HG02884 (cell line): ENCODE measurements around the gene PLPP1.
A peak's percentile ranks its signal among the peaks of the same experiment; 100 is the strongest.

Source experiments
- ATAC-seq: cut with Tn5 transposase; IDR thresholded peaks from one replicate; pipeline ENCODE4 v1.9.1; 2021; ENCODE audit warnings: mild to moderate bottlenecking, moderate library complexity; ENCODE audit not compliant: unreplicated experiment

Gene PLPP1

DNA sequence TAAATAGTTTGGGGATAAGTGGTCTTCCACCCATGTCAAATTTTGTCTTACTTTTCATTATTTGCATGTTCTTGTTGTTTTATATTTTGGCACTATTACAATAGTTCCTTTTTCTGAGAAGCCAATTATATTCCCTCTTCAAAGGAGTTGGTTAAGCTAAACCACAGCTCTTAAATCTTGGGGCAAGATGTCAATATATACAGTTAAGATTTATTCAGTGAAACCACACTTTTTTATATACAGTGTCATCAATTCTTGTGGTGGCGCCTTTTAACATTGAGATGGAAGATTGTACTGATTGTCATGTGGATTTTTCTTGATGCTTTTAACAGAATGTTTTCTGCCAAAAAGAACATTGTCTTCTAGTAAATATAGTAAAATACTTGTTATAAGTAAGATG is 122.9 kb downstream of the PLPP1 start:
- no peak for ATAC-seq

DNA sequence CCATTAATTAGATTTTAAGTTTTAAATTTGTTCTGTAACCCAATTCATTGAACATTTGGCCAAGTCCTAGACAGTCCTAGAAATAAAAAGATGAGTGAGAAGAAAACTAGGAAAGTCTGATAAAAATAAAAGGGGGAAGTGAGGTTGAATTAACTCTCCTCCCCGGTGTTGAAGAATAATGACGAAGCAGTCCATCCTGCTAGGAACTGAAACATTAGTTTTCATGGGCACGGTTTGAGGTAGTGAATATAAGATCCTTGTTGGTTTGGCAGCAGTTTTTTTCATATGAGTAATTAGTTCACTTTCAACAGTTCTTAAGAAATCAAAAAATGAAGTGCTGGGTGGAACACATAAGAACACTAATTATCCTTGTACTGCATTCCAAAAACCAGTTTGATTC is 123.9 kb downstream of the PLPP1 start:
- peak; percentile 70 for ATAC-seq

DNA sequence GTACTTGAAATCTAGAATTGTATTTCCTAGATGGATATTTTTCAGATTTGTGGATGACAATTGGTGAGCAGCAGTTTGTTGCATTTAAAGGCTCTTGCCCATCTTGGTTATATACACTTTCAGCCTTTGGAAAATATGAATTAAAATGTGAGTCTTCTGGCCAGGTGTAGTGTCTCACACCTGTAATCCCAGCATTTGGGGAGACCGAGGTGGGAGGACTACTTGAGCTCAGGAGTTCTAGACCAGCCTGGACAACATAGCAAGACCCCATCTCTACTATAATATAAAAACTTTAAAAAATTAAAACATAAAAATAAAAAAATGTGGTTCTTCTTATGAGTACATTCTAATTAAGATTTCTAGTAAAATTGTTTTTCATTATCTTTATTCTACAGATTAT is 125.0 kb downstream of the PLPP1 start:
- no peak for ATAC-seq

DNA sequence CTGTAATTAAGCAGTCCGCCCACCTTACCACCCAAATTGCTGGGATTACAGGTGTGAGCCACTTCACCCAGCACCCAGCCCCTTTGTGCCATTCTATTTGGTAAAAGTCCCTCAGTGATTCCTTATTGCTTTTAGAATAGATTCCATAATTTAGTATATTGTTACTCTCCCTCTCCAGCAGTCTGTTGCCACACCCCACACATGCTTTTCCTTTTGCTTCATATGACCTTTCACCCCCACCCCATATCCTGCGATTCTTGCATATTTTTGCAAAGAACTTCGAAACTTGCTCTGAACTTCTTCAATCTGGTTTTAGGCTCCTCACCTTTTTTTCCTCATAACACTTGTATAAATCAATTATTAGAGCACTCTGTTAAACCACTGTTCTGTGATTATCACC is 126.8 kb downstream of the PLPP1 start:
- ATAC-seq = no peak

DNA sequence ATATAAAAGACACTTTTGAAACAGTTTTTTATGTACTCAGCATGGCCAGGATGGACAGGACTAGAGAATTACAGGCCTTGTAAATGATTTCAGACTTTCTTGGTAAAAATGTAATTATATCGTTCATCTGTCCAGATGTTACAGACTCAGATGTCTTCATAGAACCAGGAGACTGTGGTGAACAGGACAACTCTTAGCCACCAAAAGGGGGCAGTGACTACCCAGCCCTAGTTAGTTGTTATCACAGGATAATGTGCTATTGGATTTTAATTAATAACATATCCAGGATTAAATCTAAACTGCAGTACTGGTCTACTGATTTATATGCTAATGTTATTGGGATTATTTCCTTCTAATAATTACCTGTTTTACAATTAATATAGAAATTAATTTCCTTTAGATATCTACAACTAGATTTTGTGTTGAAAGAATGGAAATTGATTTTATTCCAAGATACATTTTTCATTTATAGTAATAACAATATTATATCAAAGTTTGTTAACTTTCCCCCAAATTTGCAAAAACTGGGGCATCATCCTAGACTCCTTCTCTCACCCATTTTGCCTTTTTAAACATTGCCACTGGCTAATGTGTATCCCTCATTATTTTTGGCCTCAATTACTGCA is 127.6 kb downstream of the PLPP1 start:
- ATAC-seq = no peak

DNA sequence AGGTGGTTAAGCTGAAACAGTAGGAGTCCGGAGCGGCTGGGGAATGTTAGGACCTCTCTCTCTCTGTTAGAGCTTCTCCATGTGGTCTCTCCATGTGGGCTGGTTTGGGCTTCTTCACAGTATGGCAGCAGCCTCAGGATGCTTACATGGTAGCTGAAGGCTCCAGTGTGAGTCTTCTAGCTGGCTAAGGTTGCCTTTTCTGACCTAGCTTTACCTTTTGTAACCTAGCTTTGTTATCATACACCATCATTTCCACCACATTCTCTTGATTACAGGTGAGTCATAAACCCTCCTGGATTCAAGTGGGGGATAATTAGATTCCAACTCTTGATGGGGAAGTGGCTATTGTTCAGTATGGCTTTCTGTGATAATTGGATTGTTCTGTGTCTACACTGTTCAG is 128.5 kb downstream of the PLPP1 start:
- ATAC-seq = no peak

DNA sequence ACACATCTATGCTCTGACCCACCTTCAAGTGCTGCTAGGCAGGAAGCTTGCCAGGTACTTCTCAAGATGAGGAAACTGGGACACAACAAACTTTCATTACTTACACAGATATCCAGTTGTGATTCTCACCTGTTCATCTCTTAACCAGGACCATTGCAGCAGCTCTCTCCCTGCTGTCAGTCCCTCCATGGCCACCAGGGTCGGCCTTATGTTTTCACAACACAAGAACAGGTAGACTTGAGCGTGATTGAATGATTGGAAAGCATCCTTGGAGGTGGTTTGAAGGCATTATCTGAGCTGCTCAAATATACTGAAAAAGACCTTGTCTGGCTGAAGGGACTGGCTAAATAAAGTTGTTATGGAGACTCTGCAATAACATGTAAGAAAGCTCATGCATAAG is 132.6 kb downstream of the PLPP1 start:
- no peak for ATAC-seq

DNA sequence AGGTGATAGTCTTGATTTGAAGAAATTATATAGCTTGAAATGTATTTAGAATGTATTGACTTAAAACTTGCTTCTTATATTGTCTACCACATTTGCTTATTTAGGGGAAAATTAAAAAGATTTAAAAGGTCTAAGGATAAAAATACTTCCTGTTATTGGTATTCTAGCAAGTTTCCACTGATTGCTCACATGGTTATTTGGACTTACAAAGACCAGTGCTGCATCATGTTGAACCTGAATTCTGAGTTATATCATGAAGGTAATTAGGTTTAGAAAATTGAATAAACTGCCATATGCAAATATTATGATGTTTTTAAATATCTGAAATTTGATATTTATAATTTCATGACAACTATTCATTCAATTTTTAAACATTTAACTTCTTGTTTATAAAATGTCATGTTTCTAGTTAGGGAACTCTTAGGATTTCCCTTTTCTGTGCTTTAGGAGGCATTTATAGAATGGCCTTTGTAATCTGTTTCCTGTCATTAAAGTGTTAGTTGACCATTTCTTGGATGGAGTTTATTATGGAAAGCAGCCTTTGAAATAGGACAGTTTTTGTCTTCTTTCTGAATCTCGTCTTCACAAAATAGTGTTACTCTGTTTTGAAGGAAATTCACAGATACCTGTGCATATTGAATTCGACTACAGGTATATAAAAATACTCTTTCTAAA is 141.1 kb downstream of the PLPP1 start:
- no peak for ATAC-seq

DNA sequence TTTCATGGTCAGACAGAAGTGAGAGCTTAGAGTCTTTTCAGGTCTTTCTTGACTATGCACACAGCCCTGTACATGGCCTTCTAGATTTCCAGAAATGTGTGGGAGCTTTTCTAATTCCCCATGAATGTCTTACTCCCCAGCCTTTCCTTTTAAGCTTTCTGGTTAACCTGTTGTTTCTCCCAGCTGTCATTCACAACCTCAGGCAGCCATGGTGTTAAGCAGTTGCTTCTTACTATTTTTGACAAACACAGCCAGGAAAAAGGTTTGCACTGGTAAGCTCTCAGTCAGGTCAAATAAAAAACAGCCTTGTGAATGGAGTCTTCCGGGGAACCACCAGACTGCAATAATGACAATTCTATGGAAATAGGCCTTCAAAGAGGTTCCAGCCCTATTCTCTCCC is 142.1 kb downstream of the PLPP1 start:
- no peak for ATAC-seq

DNA sequence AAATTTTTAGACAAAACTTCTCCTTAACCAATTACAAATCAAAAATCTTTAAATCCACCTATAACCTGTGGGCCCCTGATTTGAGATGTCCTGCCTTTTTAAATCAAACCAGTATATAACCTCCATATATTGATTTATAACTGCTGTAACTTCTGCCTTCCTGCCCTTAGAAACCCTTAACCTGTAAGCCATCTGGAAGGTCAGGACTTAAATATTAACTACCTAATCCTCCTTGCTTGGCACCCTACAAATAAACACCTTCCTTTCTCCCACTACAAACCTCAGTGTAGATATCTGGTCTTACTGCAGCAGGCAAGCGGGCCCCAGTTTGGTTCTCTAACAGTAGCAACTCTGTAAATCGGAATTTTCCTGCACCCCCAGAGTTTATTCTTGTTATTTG is 143.1 kb downstream of the PLPP1 start:
- no peak for ATAC-seq

DNA sequence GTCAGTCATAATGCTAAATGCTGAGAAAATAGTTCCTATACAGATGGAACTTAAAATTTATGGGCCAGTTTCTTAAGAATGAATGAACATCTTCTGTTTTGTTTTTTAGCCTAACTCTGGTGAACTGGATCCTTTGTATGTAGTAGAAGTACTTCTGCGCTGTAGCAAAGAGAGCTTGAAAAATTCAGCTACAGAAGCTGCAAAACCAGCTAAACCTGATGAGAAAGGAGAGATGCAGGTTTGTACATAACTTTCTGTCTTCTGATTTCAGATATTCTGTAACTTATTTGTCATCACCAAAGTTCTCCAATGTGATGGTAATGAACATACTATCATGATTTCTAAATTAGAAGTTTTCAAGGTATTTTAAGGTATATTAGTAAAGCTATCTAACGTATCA is 146.9 kb downstream of the PLPP1 start:
- no peak for ATAC-seq

DNA sequence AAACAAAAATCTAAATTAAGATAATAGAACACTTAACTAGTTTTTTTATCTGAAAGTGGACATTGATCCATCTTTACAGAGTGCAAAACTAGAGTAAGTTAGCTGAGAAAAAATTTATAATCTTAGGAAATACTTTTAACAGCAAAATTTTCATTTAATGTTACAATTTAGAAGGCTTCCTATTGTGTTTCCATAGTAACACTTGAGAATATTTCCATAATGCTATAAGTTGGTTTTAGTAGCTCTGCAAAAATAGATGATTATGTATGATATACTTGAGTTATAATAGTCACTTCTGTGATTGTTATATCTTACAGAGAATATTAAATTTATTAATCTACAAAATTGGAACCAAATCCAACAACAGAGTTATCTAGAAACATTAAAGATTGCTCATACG is 148.4 kb downstream of the PLPP1 start:
- no peak for ATAC-seq

DNA sequence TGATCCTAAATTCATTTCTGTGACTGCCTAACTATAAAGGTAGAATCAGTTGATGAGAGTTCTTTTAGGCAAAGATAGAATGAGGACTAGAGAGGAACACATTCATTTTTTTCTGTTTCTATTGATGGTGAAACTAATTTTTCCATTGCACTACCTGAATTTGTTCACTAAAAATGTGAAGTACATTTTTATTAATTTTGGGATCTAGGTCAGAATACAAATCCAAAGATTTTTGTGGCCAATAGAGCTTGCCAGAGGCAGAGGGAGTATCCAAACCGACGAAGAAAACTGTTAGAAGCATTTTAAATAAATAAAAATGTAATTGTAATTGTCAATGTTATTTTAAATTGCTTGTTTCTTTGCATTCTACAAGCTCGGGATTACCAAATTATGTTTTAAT is 148.9 kb downstream of the PLPP1 start:
- no peak for ATAC-seq

DNA sequence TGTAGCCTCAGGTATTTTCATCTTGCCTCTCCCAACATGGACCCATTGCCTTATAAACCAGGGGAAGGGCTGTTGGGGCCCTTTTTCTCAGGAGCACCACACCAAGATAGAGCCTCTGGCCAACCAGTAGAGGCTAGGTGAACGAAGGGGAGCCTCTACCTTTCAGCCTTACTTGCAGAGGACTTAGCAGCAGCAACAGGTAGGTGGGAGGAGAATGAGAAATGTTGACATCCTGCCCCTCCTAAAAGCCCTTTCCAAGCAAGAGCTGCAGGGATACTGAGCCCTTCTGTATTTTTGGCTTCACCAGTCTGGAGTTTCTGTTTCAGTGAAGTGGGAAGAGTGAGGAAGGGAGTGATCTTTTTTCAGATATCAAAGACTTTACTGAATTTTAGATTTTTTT is 149.5 kb downstream of the PLPP1 start:
- ATAC-seq = no peak

DNA sequence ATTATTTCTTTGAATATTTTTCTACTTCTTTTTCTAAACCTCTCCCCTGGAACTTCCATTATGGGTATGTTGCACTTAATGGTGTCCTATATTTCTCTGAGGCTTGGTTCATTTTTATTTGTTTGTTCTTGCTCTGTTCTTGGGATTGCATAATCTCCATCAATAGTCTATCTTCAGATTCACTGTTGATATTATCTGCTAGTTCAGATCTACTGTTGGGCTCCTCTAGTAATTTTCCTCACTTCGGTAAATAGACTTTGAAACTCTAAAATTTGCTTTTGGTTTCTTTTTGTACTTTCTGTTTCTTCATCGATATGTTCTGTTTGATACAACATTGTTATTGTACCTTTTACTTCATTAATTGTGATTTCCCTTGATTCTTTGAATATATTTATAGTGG is 150.7 kb downstream of the PLPP1 start:
- no peak for ATAC-seq

DNA sequence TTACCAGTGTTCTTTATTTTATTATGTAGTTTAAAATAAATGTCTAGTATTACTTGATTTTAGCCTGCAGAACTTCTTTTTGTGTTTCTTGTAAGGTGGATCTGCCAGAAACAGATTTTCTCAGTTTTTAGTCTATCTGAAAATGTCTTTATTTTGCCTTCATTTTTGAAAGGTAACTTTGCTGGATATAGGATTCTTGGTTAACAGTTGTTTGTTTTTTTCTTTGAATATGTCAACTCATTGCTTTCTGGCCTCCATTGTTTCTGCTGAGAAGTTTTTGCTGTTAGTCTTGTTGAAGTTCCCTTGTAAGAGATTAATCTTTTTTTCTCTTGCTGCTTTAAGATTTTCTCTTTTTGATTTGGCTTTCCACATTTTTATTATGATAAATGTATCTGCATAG is 151.5 kb downstream of the PLPP1 start:
- no peak for ATAC-seq

DNA sequence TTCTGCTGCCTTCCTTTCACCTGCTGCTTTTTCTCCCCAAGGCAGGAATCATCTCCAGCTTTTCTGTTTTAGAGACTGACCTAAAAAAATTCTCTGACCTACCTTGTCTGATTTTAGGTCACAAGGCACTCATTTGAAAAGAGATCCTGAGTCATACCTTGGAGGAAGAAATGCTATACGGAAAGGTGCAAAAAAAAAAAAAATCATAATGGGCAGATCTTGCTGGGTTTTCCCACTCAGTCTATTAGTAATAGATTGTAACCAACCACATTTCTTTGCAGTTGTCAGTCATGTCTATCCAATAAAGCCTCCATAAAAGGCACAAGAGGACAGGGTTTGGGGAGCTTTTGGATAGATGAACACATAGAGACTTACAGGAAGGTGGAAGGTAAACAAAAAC is 157.0 kb downstream of the PLPP1 start:
- ATAC-seq = no peak
